Left renal cortex interstitium (tissue), 4 donors: Measurements from ENCODE around the gene DLL1. TPM values are rescaled to one million over a fixed set of nuclear protein-coding genes. Genes with fewer than 3 reads are reported as not detected.
"Not testable (repeated sequence)": the region's sequence is repeated elsewhere in the genome, so short reads cannot be mapped to it uniquely, and the experiment has no call there.

Experiments
- DNase-seq, 4 donors: peaks; one replicate each; pipeline ENCODE4 v3.0.0-alpha.2; 2013; ENCODE audit warnings: low read depth in 4 of 4, low spot score in 2 of 4, missing footprints in 1 of 4
- polyA plus RNA-seq, 4 donors: library from polyadenylated mRNA; unstranded; fragments of 120-200 nt; gene quantifications; one replicate each; pipeline ENCODE4 v1.2.1, GENCODE V29; 2013; ENCODE audit not compliant: insufficient read length in 4 of 4

Gene DLL1
- polyA plus RNA-seq, 4 donors, result 7.0 to 14.7 (median 11.1) TPM

GRCh38 chr6:170269846-170270541, 20.9 kb downstream of the DLL1 start:
- DNase-seq, result no peak

GRCh38 chr6:170269151-170269845, 21.6 kb downstream of the DLL1 start:
- DNase-seq, result no peak

GRCh38 chr6:170268216-170269129, 22.4 kb downstream of the DLL1 start:
- no peak for DNase-seq

- no peak for DNase-seq
These were observed 23.2 kb downstream of the DLL1 start for GRCh38 chr6:170267688-170268087.

GRCh38 chr6:170266061-170266825, 24.6 kb downstream of the DLL1 start:
- no peak for DNase-seq

- no peak for DNase-seq
These were observed 25.2 kb downstream of the DLL1 start for GRCh38 chr6:170265655-170266054.

- not testable (repeated sequence) for DNase-seq
These were observed 26.2 kb downstream of the DLL1 start for GRCh38 chr6:170264644-170265043.

GRCh38 chr6:170264086-170264485, 26.8 kb downstream of the DLL1 start:
- DNase-seq, result no peak

- no peak for DNase-seq
These were observed 27.5 kb downstream of the DLL1 start for GRCh38 chr6:170263410-170263809.

- no peak for DNase-seq
These were observed 28.3 kb downstream of the DLL1 start for GRCh38 chr6:170262489-170263088.

- DNase-seq, result no peak
These were observed 29.0 kb downstream of the DLL1 start for GRCh38 chr6:170261643-170262488.

- no peak for DNase-seq
These were observed 30.2 kb downstream of the DLL1 start for GRCh38 chr6:170260686-170261085.

- no peak for DNase-seq
These were observed 31.6 kb downstream of the DLL1 start for GRCh38 chr6:170259278-170259677.

- no peak for DNase-seq
These were observed 32.5 kb downstream of the DLL1 start for GRCh38 chr6:170258407-170258806.

- DNase-seq, result no peak
These were observed 33.5 kb downstream of the DLL1 start for GRCh38 chr6:170257376-170257775.

GRCh38 chr6:170256641-170257040, 34.2 kb downstream of the DLL1 start:
- DNase-seq, result no peak

- DNase-seq, result no peak
These were observed 35.3 kb downstream of the DLL1 start for GRCh38 chr6:170255426-170256125.
